K562 (cell line): Measurements from ENCODE around the gene EFNA5. TPM values are rescaled to one million over a fixed set of nuclear protein-coding genes. Genes with fewer than 3 reads are reported as not detected.

Source experiments
- ATAC-seq: fragments of 200-7000 bp; cut with Tn5 transposase; 3 replicates; pipeline ENCODE4 v1.9.1; 2020; ENCODE audit warnings: moderate library complexity
- BruUV-seq: library from RNA; stranded (reverse); fragments of 400-500 nt; replicated peaks from 2 replicates; lab custom pipeline; 2021; lab: Mats Ljungman, UMichigan
- CTCF ChIA-PET: fragments of 300-600 bp; formaldehyde crosslinking; extraction: SDS; loops from one replicate; lab custom pipeline; 2021; ENCODE audit warnings: low intra/inter-chr PET ratio; lab: Yijun Ruan, JAX
- POLR2A ChIA-PET: fragments of 300-600, 350-650 bp; sonication (Branson Sonifier 250); formaldehyde crosslinking; extraction: SDS; loops from one replicate; lab custom pipeline; 2021; ENCODE audit warnings: antibody characterized with exemption, inconsistent platforms; lab: Yijun Ruan, JAX
- DNase-seq, 4 experiments: peaks; one replicate each; pipeline versions ENCODE4 v3.0.0 to v3.0.0-alpha.2; 2011 to 2018; ENCODE audit warnings: low spot score in 3 of 4, mixed read lengths in 3 of 4; ENCODE audit errors: extremely low read depth in 1 of 4
- FAIRE-seq: peaks from 2 replicates; lab custom pipeline; 2011; peaks lifted over from hg19 to GRCh38; lab: Jason Lieb, UNC
- H2AFZ ChIP-seq: 2 replicates; pipeline ENCODE4 v1.6.0; 2011; ENCODE audit warnings: low read depth, low read length, control low read depth, inconsistent platforms
- H3K27ac ChIP-seq: fragments of 200-600 bp; 3 replicates; pipeline ENCODE4 v1.8.0; 2011; ENCODE audit warnings: low read depth, mild to moderate bottlenecking, control low read depth, inconsistent platforms, low read length, moderate library complexity, mixed read lengths; ENCODE audit errors: extremely low read depth
- H3K27me3 ChIP-seq, 2 experiments: fragments of 300-600 bp in 1 of 2; 2 replicates in 1 of 2; 3 replicates in 1 of 2; pipeline versions ENCODE4 v1.6.0 to v1.8.0; 2011; ENCODE audit warnings: inconsistent platforms in 2 of 2, low read length in 2 of 2, mild to moderate bottlenecking in 1 of 2, mixed read lengths in 1 of 2, moderate library complexity in 1 of 2; ENCODE audit not compliant: control insufficient read depth in 2 of 2, insufficient read depth in 2 of 2
- H3K36me3 ChIP-seq: fragments of 300-600 bp; 3 replicates; pipeline ENCODE4 v1.8.0; 2011; ENCODE audit warnings: mild to moderate bottlenecking, low read length, inconsistent platforms; ENCODE audit not compliant: control insufficient read depth, insufficient read depth
- H3K4me1 ChIP-seq, 2 experiments: fragments of 200-600 bp in 1 of 2; replicated peaks in 1 of 2; 2 replicates in 1 of 2; 3 replicates in 1 of 2; pipeline versions ENCODE4 v1.5.1 to v1.8.0; 2011; ENCODE audit warnings: inconsistent platforms in 2 of 2, low read length in 2 of 2, mild to moderate bottlenecking in 1 of 2, mixed read lengths in 1 of 2, moderate library complexity in 1 of 2; ENCODE audit not compliant: control insufficient read depth in 2 of 2, insufficient read depth in 2 of 2
- H3K4me2 ChIP-seq: 2 replicates; pipeline ENCODE4 v1.6.1; 2011; ENCODE audit warnings: low read length, control low read depth, inconsistent platforms, mixed read lengths; ENCODE audit not compliant: insufficient read depth
- H3K4me3 ChIP-seq: fragments of 200-600 bp; sonication (generic), shearing (Covaris generic); 2 replicates; pipeline ENCODE4 v1.5.1; 2016; ENCODE audit warnings: control low read depth, inconsistent platforms
- H3K79me2 ChIP-seq: fragments of 200-600 bp; 3 replicates; pipeline ENCODE4 v1.8.0; 2011; ENCODE audit warnings: low read length, inconsistent platforms; ENCODE audit not compliant: control insufficient read depth, insufficient read depth
- H3K9ac ChIP-seq, 2 experiments: 2 replicates each; pipeline versions ENCODE4 v1.6.0 to v1.6.1; 2011; ENCODE audit warnings: low read depth in 2 of 2, low read length in 2 of 2, control low read depth in 1 of 2, inconsistent platforms in 1 of 2, mild to moderate bottlenecking in 1 of 2, mixed read lengths in 1 of 2; ENCODE audit not compliant: insufficient read depth in 1 of 2
- H3K9me1 ChIP-seq: one replicate; pipeline ENCODE4 v1.6.0; 2011; ENCODE audit warnings: inconsistent platforms, mild to moderate bottlenecking, low read length, moderate library complexity; ENCODE audit not compliant: control insufficient read depth, insufficient read depth
- H3K9me3 ChIP-seq: replicated peaks from 2 replicates; pipeline ENCODE4 v1.5.1; 2011; ENCODE audit warnings: low read depth, low read length, inconsistent platforms; ENCODE audit not compliant: control insufficient read depth, insufficient read depth
- H4K20me1 ChIP-seq: replicated peaks from 2 replicates; pipeline ENCODE4 v1.6.1; 2011; ENCODE audit warnings: low read length, inconsistent platforms, mixed read lengths; ENCODE audit not compliant: control insufficient read depth, insufficient read depth
- ETS1 ChIP-seq: conservative IDR thresholded peaks from 2 replicates; pipeline ENCODE4 v1.6.1; 2011; ENCODE audit warnings: low read depth, mild to moderate bottlenecking, low read length; ENCODE audit not compliant: control insufficient read depth
- HDAC2 ChIP-seq: fragments of 450-650 bp; IDR thresholded peaks from 2 replicates; pipeline ENCODE4 v1.6.1; 2016; ENCODE audit warnings: mild to moderate bottlenecking
- HSF4 ChIP-seq: fragments of 250-450 bp; sonication (Bioruptor Pico); IDR thresholded peaks from 2 replicates; pipeline ENCODE4 v2.1.2; 2022; ENCODE audit warnings: mild to moderate bottlenecking, moderate library complexity, borderline replicate concordance
- MAFK ChIP-seq: IDR thresholded peaks from 2 replicates; pipeline ENCODE4 v1.6.1; 2011; ENCODE audit warnings: low read length, improper control_type of control experiment
- MYNN ChIP-seq, 2 experiments: sonication (generic); formaldehyde crosslinking in 1 of 2; IDR thresholded peaks; 2 replicates each; pipeline versions ENCODE4 v1.5.0 to v1.6.1; 2016 to 2020; ENCODE audit warnings: antibody characterized with exemption in 1 of 2, missing genetic modification reagents in 1 of 2
- POU5F1 ChIP-seq: fragments of 150-350 bp; IDR thresholded peaks from 2 replicates; pipeline ENCODE4 v1.6.1; 2014; ENCODE audit warnings: borderline replicate concordance, low read length, low read depth, mild to moderate bottlenecking; ENCODE audit not compliant: partially characterized antibody
- SIRT6 ChIP-seq: IDR thresholded peaks from one replicate; pipeline ENCODE4 v1.6.1; 2012; ENCODE audit warnings: low read depth, mild to moderate bottlenecking, control low read depth, inconsistent platforms, low read length, moderate library complexity
- TAF1 ChIP-seq: IDR thresholded peaks from 2 replicates; pipeline ENCODE4 v1.6.1; 2011; ENCODE audit warnings: mild to moderate bottlenecking, low read length, moderate library complexity; ENCODE audit not compliant: insufficient read depth, control insufficient read depth, severe bottlenecking; ENCODE audit errors: extremely low read depth
- ZBTB7A ChIP-seq: IDR thresholded peaks from 2 replicates; pipeline ENCODE4 v1.6.1; 2011; ENCODE audit warnings: low read depth, mild to moderate bottlenecking, low read length, moderate library complexity, borderline replicate concordance; ENCODE audit not compliant: control insufficient read depth
- ZNF436 ChIP-seq: fragments of 250-450, 450-650 bp; sonication (Bioruptor Pico); formaldehyde crosslinking; IDR thresholded peaks from 2 replicates; pipeline ENCODE4 v1.7.0; 2020; ENCODE audit warnings: mild to moderate bottlenecking
- ZNF764 ChIP-seq: fragments of 250-450 bp; sonication (Bioruptor Pico); IDR thresholded peaks from 2 replicates; pipeline ENCODE4 v1.4.0; 2020; ENCODE audit warnings: low read depth, mild to moderate bottlenecking, moderate library complexity
- WGBS: fragments of 100-300 bp; shearing (Covaris generic); methylation state at CpG from one replicate; pipeline ENCODE4 v1.1.6; 2016; ENCODE audit warnings: low coverage, mixed read lengths; ENCODE audit not compliant: insufficient coverage; ENCODE audit errors: missing lambda C conversion rate; 5-methylcytosine and 5-hydroxymethylcytosine counted together
- in situ Hi-C: fragments of 300-500 bp; cut with MboI; formaldehyde crosslinking; loops from 4 replicates; pipeline ENCODE4 v1.15.0; 2018; ENCODE audit warnings: inconsistent platforms, mixed read lengths
- intact Hi-C: fragments of 100-400 bp; cut with micrococcal nuclease; formaldehyde crosslinking; loops from 2 replicates; pipeline ENCODE4 v1.14.2; 2022
- polyA plus RNA-seq, 8 experiments: library from polyadenylated mRNA; depleted of rRNA in 4 of 8; stranded (reverse) in 5 of 8; unstranded in 3 of 8; fragments of >200 nt; fragmentation: Nextera tagmentation in 2 of 8; fragmentation: Illumina TruSeq in 1 of 8; extraction: Ambion mirVana in 2 of 8; extraction: Trizol in 1 of 8; gene quantifications; 2 replicates each; pipeline versions ENCODE4 v1.2.1 to v1.2.3, GENCODE V29; 2011 to 2014; ENCODE audit warnings: inconsistent platforms in 1 of 8, missing spikeins in 1 of 8
- total RNA-seq, 7 experiments: library from RNA; depleted of rRNA in 6 of 7; stranded (reverse); fragments of >200 nt in 6 of 7; fragmentation: Illumina TruSeq in 2 of 7; extraction: Trizol in 2 of 7; gene quantifications; 2 replicates each; pipeline versions ENCODE4 v1.2.1 to v1.2.3, GENCODE V29; 2011 to 2021; ENCODE audit warnings: low replicate concordance in 1 of 7

Gene EFNA5
- total and polyA plus RNA-seq, 9 of the 15 experiments (the other 6 are each of a cell fraction or from before 2014, with no cell fraction given) = 0.20 TPM; not detected in 8

DNA sequence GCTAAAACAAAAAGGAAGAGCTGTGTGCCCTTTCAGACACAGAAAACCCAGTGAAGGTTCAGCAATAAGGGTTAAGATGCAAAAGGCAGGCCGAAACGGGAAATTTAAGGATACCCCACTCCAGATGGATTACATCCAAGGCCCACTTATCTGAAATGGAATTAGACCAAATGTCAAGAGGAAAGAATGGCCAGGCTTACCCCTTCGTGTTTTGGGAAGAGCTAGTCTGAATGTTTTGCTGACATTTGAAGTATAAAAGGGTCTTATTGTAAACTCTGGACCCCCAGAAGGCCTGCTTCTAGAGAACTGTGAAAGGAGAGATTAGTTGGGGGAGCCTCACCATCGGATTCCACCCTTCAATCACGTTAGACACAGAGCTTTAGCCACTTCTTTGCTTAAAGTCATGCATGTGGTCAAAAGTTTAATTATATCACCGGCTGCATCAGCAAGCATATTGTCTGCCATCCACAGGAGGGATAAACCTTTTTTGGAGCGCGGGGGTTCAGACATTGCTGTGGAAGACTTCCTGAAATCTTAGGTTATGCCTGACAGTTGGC is 93.3 kb downstream of the EFNA5 start:
- Histone ChIP-seq H3K36me3 (no peaks in the 10 kb centered on the region), H3K27ac (no peak overlapping the region), H3K27me3 (no peaks in the 10 kb centered on the region), H3K4me3 (no peak overlapping the region), H3K79me2 (no peaks in the 10 kb centered on the region), H3K9me3 (no peaks in the 10 kb centered on the region), H3K9me1 (no peaks in the 10 kb centered on the region), H4K20me1 (no peaks in the 10 kb centered on the region), H3K4me1 (no peaks in the 10 kb centered on the region), H3K4me2 (no peak overlapping the region), H2AFZ (no peak overlapping the region), H3K9ac (no peak overlapping the region)
- POLR2A ChIA-PET = no interaction called here
- FAIRE-seq (no peak), ATAC-seq (no peak), DNase-seq (no peak)
- WGBS = 0% methylated on average over 8 of the region's 8 CpGs
- no TSS peak for BruUV-seq
- CTCF ChIA-PET = no interaction called here
- intact Hi-C loops = no loop called here
- in situ Hi-C loops = no loop called here
- no peak for TF ChIP-seq HDAC2
- no peak for TF ChIP-seq ETS1
- TF ChIP-seq MYNN (IDR thresholded peaks at IDR 0.05) = no peak
- no peak for TF ChIP-seq MYNN (CRISPR knock-in tag; IDR thresholded peaks at IDR 0.05)
- no peak for TF ChIP-seq HSF4 (CRISPR knock-in tag)
- no peak for TF ChIP-seq SIRT6
- no peak for TF ChIP-seq POU5F1
- no peak for TF ChIP-seq ZNF764 (CRISPR knock-in tag)
- TF ChIP-seq TAF1 = no peak
- TF ChIP-seq MAFK = no peak
- TF ChIP-seq ZNF436 = no peak
- no peak for TF ChIP-seq ZBTB7A
